Measurements from ENCODE around the gene HSPA12A.

Gene HSPA12A

DNA sequence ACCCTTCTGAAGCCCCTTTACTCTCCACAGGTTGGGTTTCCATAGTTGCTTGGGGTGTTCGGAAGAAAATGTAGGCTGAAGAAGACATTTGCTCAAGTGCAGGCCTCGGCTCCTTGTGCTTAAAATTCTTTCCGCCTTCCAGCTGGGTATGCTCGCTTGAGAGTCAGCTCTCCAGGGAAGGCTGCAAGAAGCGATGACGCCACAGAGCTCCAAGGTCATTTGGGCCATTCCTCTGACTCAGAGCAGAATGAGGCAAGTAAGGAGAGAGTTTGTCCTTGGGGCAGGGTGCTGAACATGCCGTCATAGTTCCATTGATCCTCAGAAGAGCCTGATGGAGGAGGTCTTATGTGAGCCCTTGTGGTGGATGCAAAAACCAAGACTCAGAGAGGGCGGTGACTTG is 27.4 kb upstream of the HSPA12A start:
- 90 to 94% methylated on average over 7 to 8 of the region's 8 CpGs for WGBS, 2 experiments (ENCODE audit: insufficient coverage in 2 of 2)
- H3K36me3 ChIP-seq (ENCODE audit: control insufficient read depth, insufficient read depth, low read length) = no peaks in the 10 kb centered on the region

DNA sequence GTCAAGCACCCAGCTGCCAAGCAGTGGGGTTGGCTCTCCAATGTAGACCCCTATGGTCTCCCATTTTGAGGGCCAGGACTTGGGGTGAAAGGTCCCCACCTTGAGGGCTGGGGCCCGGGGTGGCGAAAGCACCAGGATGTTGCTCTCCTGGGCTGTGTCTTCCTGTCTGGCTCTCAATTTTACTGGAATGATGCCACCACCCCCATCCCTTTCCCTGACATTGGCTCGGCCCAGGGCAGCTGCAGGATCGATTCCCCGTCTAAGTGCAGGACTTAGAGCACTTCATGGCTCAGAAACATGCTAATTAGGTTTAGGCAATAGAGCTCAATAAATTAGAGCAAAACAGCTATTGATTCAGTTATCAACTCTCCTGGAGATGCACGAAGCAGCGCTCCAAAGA is 27.0 kb upstream of the HSPA12A start:
- H3K9me3 ChIP-seq (ENCODE audit: control insufficient read depth, low read length) = no peaks in the 10 kb centered on the region
- no peak overlapping the region for H3K27ac ChIP-seq (ENCODE audit: low read depth, low read length, severe bottlenecking)
- 94 to 97% methylated on average over 5 to 6 of the region's 7 CpGs for WGBS, 2 experiments (ENCODE audit: insufficient coverage in 2 of 2)
- H3K4me1 ChIP-seq (ENCODE audit: control insufficient read depth, insufficient read depth, low read length, poor library complexity, severe bottlenecking) = peaks cover 22% of the 10 kb centered on the region
- H3K4me3 ChIP-seq (ENCODE audit: extremely low read depth, insufficient read depth, low read length, poor library complexity, severe bottlenecking) = no peak overlapping the region
- H3K36me3 ChIP-seq (ENCODE audit: control insufficient read depth, insufficient read depth, low read length) = no peaks in the 10 kb centered on the region

More for the DNA sequence above, 27.4 kb upstream of the HSPA12A start:
- Histone ChIP-seq H3K4me3 (ENCODE audit: extremely low read depth, insufficient read depth, low read length, poor library complexity, severe bottlenecking) (no peak overlapping the region), H3K4me1 (ENCODE audit: control insufficient read depth, insufficient read depth, low read length, poor library complexity, severe bottlenecking) (peaks cover 22% of the 10 kb centered on the region), H3K27ac (ENCODE audit: low read depth, low read length, severe bottlenecking) (no peak overlapping the region), H3K9me3 (ENCODE audit: control insufficient read depth, low read length) (no peaks in the 10 kb centered on the region)

DNA sequence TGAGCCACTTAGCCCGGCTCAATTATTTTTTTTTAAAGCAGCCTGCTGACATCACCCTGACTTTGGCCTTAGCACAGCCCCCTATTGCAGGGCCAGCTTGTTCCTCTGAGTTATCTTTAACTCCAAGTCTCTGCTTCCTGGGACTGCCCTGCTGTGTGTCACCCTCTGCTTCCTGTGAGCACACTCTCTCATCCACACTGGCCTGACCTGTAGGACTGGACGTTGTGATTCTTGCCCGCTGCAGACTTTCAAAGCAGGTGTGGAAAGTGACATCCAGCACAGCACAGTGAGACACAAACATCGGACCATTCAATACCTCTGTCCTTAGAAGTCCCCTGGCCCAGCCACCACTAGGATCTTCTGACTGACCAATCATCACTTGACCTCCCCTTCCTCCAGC is 26.4 kb upstream of the HSPA12A start:
- 83 to 95% methylated on average over 1 to 4 of the region's 4 CpGs for WGBS, 2 experiments (ENCODE audit: insufficient coverage in 2 of 2)
- H3K4me3 ChIP-seq (ENCODE audit: extremely low read depth, insufficient read depth, low read length, poor library complexity, severe bottlenecking) = no peak overlapping the region
- H3K4me1 ChIP-seq (ENCODE audit: control insufficient read depth, insufficient read depth, low read length, poor library complexity, severe bottlenecking) = peaks cover 22% of the 10 kb centered on the region
- no peaks in the 10 kb centered on the region for H3K36me3 ChIP-seq (ENCODE audit: control insufficient read depth, insufficient read depth, low read length)
- H3K27ac ChIP-seq (ENCODE audit: low read depth, low read length, severe bottlenecking) = no peak overlapping the region
- no peaks in the 10 kb centered on the region for H3K9me3 ChIP-seq (ENCODE audit: control insufficient read depth, low read length)

DNA sequence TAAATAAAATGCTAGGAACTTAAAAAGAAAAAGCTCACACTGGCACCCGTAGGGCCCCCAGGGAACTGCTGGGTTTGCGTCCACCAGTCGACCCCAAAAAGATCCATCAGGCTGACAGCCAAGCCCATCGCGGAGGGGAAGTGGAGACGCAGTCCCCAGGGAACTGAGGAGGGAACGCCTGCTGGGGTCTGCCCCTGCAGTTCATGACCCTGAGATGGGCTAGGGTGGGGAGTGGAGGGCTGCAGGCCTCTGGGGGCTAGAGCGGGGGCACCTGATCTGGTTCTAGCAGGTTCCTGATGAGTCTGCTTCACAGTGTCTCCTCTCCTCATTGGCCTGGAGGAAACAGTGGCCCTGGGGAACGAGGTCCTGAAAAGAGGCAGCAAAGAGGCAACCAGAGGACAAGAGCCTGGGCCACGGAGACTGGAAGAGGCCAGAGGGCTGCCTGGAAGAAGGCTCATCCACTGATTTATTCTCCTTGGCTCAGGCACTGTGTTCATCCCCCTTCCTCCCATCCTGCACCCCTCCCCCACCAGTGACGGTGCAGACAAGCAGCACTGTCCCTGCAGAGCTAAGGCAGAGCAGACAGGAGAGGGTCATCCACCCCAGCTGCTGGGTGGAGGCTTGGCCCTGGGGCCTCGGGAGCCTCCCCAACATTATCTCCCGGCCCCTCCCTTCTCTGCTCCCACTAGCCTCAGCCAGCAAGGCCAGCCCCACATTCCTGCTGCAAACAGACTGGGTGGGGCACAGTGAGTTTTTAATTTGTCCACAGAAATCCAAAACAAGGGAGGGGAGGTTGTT is 24.7 kb upstream of the HSPA12A start:
- Histone ChIP-seq H3K4me3 (ENCODE audit: extremely low read depth, insufficient read depth, low read length, poor library complexity, severe bottlenecking) (no peak overlapping the region), H3K36me3 (ENCODE audit: control insufficient read depth, insufficient read depth, low read length) (no peaks in the 10 kb centered on the region), H3K4me1 (ENCODE audit: control insufficient read depth, insufficient read depth, low read length, poor library complexity, severe bottlenecking) (peaks cover 22% of the 10 kb centered on the region), H3K9me3 (ENCODE audit: control insufficient read depth, low read length) (no peaks in the 10 kb centered on the region), H3K27ac (ENCODE audit: low read depth, low read length, severe bottlenecking) (no peak overlapping the region)
- WGBS, 2 experiments (ENCODE audit: insufficient coverage in 2 of 2) = 66 to 72% methylated on average over 9 to 10 of the region's 13 CpGs

DNA sequence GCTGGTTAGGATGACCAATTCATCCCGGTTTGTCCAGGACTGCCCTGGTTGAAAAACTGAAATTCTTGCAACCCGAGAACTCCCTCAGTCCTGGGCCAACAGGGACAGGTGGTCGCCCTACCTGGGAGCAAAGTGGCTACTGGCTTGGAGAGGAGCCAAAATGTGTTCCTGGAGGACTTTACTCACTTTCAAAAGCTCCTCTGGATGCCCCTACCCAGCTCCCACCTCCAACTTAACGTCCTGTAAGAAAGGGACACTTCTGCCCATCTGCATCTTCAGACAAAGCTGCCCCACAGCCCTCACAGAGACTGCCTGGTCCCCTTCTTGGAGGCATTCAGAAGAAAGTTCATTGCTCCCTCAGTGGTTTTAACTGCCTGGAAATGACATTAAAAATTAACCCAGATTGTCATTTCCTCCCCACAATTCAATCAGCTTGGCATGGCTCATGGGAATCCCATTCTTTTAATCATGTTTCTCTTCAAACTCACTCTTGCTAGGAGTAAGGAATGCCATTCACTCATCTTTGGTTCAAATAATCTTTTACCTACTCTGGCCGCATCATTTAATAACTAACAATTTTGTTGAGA is 24.0 kb upstream of the HSPA12A start:
- Histone ChIP-seq H3K36me3 (ENCODE audit: control insufficient read depth, insufficient read depth, low read length) (no peaks in the 10 kb centered on the region), H3K27ac (ENCODE audit: low read depth, low read length, severe bottlenecking) (no peak overlapping the region), H3K4me1 (ENCODE audit: control insufficient read depth, insufficient read depth, low read length, poor library complexity, severe bottlenecking) (peaks cover 22% of the 10 kb centered on the region), H3K9me3 (ENCODE audit: control insufficient read depth, low read length) (no peaks in the 10 kb centered on the region), H3K4me3 (ENCODE audit: extremely low read depth, insufficient read depth, low read length, poor library complexity, severe bottlenecking) (no peak overlapping the region)
- 87 to 94% methylated on average over 2 to 4 of the region's 5 CpGs for WGBS, 2 experiments (ENCODE audit: insufficient coverage in 2 of 2)

DNA sequence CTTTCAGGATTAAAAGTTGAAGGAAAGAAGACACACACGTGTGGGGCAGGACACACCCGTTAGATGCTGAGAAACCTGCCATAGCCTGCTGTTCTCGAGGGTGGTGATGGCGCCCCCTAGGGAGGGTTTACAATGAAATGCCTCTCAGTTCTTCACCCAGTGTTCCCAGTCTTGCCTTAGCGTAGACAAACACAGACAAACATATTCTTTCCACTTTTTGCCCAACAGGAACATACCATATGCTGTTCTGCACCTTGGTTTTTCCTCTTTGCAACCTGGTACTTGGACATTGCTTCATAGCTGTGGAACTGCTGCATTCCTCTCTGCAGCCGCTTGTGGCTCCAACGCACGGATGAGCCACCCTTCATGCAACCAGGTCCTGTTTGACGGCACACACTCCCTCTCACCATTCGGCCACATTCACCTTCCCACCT is 23.3 kb upstream of the HSPA12A start:
- Histone ChIP-seq H3K36me3 (ENCODE audit: control insufficient read depth, insufficient read depth, low read length) (no peaks in the 10 kb centered on the region), H3K27ac (ENCODE audit: low read depth, low read length, severe bottlenecking) (no peak overlapping the region), H3K4me1 (ENCODE audit: control insufficient read depth, insufficient read depth, low read length, poor library complexity, severe bottlenecking) (peaks cover 17% of the 10 kb centered on the region), H3K4me3 (ENCODE audit: extremely low read depth, insufficient read depth, low read length, poor library complexity, severe bottlenecking) (no peak overlapping the region), H3K9me3 (ENCODE audit: control insufficient read depth, low read length) (no peaks in the 10 kb centered on the region)
- 75 to 90% methylated on average over 6 to 8 of the region's 10 CpGs for WGBS, 2 experiments (ENCODE audit: insufficient coverage in 2 of 2)

DNA sequence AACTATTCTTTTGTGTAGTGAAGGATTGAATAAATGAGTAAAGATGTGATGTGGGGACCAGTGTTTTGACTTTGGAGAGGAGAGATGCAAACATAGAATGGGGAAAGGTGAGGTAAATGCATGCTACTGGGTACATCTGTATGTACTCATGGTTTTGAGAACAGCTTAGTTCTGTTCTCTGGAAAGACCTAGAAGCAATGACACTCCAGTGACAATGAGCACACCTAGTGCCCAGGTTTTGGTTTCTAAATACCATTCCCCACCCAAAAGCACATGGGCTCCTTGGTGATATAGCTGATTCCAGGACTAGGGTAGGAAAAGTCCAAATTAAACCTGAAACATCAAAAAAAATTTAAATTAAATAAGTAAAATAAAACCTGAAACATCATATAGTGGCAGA is 22.6 kb upstream of the HSPA12A start:
- Histone ChIP-seq H3K4me3 (ENCODE audit: extremely low read depth, insufficient read depth, low read length, poor library complexity, severe bottlenecking) (no peak overlapping the region), H3K9me3 (ENCODE audit: control insufficient read depth, low read length) (no peaks in the 10 kb centered on the region), H3K36me3 (ENCODE audit: control insufficient read depth, insufficient read depth, low read length) (no peaks in the 10 kb centered on the region), H3K27ac (ENCODE audit: low read depth, low read length, severe bottlenecking) (no peak overlapping the region), H3K4me1 (ENCODE audit: control insufficient read depth, insufficient read depth, low read length, poor library complexity, severe bottlenecking) (peaks cover 10% of the 10 kb centered on the region)

DNA sequence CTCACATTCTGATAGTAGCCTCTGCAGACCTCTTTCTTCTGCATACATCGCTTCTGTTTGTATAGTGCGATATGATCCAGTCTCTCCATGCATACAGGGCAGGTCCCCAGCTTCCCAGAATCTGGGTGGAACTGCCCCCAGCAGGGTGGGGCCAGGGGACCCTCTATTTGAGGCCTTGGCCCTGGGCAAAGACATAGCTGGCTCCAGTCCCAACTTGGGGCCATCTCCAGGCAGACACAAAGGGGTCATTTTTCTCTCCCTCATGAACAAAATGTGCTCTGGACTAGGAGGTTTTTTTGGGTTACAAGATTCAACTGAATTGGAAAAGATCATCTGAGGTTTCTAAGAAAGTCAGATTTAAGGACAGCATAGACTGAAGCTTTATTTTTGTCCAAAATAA is 21.1 kb upstream of the HSPA12A start:
- Histone ChIP-seq H3K27ac (ENCODE audit: low read depth, low read length, severe bottlenecking) (no peak overlapping the region), H3K9me3 (ENCODE audit: control insufficient read depth, low read length) (no peaks in the 10 kb centered on the region), H3K4me3 (ENCODE audit: extremely low read depth, insufficient read depth, low read length, poor library complexity, severe bottlenecking) (no peak overlapping the region), H3K36me3 (ENCODE audit: control insufficient read depth, insufficient read depth, low read length) (no peaks in the 10 kb centered on the region), H3K4me1 (ENCODE audit: control insufficient read depth, insufficient read depth, low read length, poor library complexity, severe bottlenecking) (peaks cover 3% of the 10 kb centered on the region)
- 81 to 95% methylated on average over 2 of the region's 2 CpGs for WGBS, 2 experiments (ENCODE audit: insufficient coverage in 2 of 2)

DNA sequence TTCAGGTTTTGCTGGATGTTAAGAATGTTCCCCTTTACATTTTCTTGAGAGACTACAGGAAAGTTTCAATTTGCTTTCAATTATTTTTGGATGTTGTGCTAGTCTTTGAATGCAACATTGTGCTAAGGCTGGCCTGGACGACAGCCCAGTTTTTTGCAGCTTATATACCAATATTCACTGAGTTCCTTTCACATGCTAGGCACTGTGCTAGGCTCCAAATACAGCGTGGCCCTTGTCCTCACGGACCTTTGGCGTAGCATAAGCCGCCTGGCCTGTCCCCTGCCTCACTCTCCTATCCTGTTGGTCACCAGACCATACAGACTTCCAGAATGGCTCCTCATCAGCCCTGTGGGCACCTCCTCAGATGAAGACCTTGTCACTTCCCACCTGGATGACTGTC is 19.5 kb upstream of the HSPA12A start:
- Histone ChIP-seq H3K27ac (ENCODE audit: low read depth, low read length, severe bottlenecking) (no peak overlapping the region), H3K36me3 (ENCODE audit: control insufficient read depth, insufficient read depth, low read length) (no peaks in the 10 kb centered on the region), H3K4me3 (ENCODE audit: extremely low read depth, insufficient read depth, low read length, poor library complexity, severe bottlenecking) (no peak overlapping the region), H3K4me1 (ENCODE audit: control insufficient read depth, insufficient read depth, low read length, poor library complexity, severe bottlenecking) (no peaks in the 10 kb centered on the region), H3K9me3 (ENCODE audit: control insufficient read depth, low read length) (no peaks in the 10 kb centered on the region)
- 87 to 93% methylated on average over 5 of the region's 5 CpGs for WGBS, 2 experiments (ENCODE audit: insufficient coverage in 2 of 2)

DNA sequence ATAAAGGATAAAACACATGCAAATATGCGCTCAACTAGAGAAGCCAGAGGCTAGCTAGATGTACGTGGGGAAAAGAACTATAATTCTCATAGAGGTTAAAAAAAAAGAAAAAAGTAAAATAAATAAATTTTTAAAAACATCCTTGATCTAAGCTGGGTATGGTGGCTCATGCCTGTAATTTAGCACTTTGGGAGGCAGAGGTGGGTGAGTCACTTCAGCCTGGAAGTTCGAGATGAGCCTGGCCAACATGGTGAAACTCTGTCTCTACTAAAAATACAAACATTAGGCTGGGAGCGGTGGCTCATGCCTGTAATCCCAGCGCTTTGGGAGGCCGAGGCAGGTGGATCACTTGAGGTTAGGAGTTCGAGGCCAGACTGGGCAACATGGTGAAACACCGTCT is 18.6 kb upstream of the HSPA12A start:
- Histone ChIP-seq H3K4me3 (ENCODE audit: extremely low read depth, insufficient read depth, low read length, poor library complexity, severe bottlenecking) (no peak overlapping the region), H3K36me3 (ENCODE audit: control insufficient read depth, insufficient read depth, low read length) (no peaks in the 10 kb centered on the region), H3K4me1 (ENCODE audit: control insufficient read depth, insufficient read depth, low read length, poor library complexity, severe bottlenecking) (no peaks in the 10 kb centered on the region), H3K27ac (ENCODE audit: low read depth, low read length, severe bottlenecking) (no peak overlapping the region), H3K9me3 (ENCODE audit: control insufficient read depth, low read length) (no peaks in the 10 kb centered on the region)
- 79 to 97% methylated on average over 4 to 6 of the region's 8 CpGs for WGBS, 2 experiments (ENCODE audit: insufficient coverage in 2 of 2)

DNA sequence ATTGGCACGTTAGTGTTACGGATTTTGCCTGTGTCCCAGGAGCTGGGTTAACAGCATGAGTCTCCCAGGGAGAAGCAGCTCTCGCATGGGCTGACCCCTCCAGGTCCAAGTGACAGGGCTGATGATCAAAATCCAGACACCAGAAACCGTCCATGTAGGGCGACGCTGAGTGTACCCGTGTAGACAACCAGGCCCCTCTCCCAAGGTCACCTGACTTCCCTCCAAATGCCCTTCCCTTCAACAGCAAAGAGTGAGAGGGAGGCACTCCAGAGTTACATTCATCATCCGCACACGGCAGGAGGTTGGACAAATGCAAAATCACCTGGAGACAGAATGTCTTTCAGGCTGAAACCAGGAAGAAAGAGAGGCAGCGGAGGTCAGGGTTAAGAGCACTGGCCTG is 14.9 kb upstream of the HSPA12A start:
- H3K27ac ChIP-seq (ENCODE audit: low read depth, low read length, severe bottlenecking) = no peak overlapping the region
- no peaks in the 10 kb centered on the region for H3K4me1 ChIP-seq (ENCODE audit: control insufficient read depth, insufficient read depth, low read length, poor library complexity, severe bottlenecking)
- H3K9me3 ChIP-seq (ENCODE audit: control insufficient read depth, low read length) = no peaks in the 10 kb centered on the region
- 82 to 89% methylated on average over 10 of the region's 10 CpGs for WGBS, 2 experiments (ENCODE audit: insufficient coverage in 2 of 2)
- no peaks in the 10 kb centered on the region for H3K36me3 ChIP-seq (ENCODE audit: control insufficient read depth, insufficient read depth, low read length)
- no peak overlapping the region for H3K4me3 ChIP-seq (ENCODE audit: extremely low read depth, insufficient read depth, low read length, poor library complexity, severe bottlenecking)

Measured in mesodermal cell (in vitro differentiated cells).